IPS-15b (cell line): Measurements from ENCODE around the gene PRSS21.
A peak's percentile ranks its signal among the peaks of the same experiment; 100 is the strongest.

Experiments
- H3K27me3 ChIP-seq: one replicate; pipeline ENCODE4 v1.6.1; 2013; ENCODE audit warnings: low read length; ENCODE audit not compliant: control insufficient read depth, insufficient read depth
- H3K36me3 ChIP-seq: one replicate; pipeline ENCODE4 v1.6.1; 2013; ENCODE audit warnings: low read length; ENCODE audit not compliant: control insufficient read depth, insufficient read depth
- H3K4me1 ChIP-seq: one replicate; pipeline ENCODE4 v1.6.1; 2013; ENCODE audit warnings: mild to moderate bottlenecking, low read length; ENCODE audit not compliant: control insufficient read depth, insufficient read depth
- H3K4me3 ChIP-seq: one replicate; pipeline ENCODE4 v1.5.1; 2013; ENCODE audit warnings: low read depth, low read length
- H3K9ac ChIP-seq: one replicate; pipeline ENCODE4 v1.6.1; 2013; ENCODE audit warnings: low read depth, mild to moderate bottlenecking, low read length
- H3K9me3 ChIP-seq: one replicate; pipeline ENCODE4 v1.6.1; 2013; ENCODE audit warnings: mild to moderate bottlenecking, low read length; ENCODE audit not compliant: control insufficient read depth, insufficient read depth

Gene PRSS21

GRCh38 chr16:2856686-2857450, 39.8 kb downstream of the PRSS21 start:
- Histone ChIP-seq H3K4me1 (no peaks in the 10 kb centered on the region), H3K9ac (peak overlapping the region; percentile 65), H3K36me3 (peaks cover 4% of the 10 kb centered on the region), H3K9me3 (peaks cover 5% of the 10 kb centered on the region), H3K4me3 (peak overlapping the region; percentile 88), H3K27me3 (peaks cover 2% of the 10 kb centered on the region)

GRCh38 chr16:2857451-2858244, 40.6 kb downstream of the PRSS21 start, which contains the start of gene PRSS22:
PRSS22 (minus strand) TSS chr16:2858170; CDS start chr16:2858104, 66 bp downstream.
- Histone ChIP-seq H3K9ac (peak within 1 kb of the TSS; percentile 65), H3K27me3 (peaks cover 2% of the 10 kb centered on the region), H3K4me3 (peak within 1 kb of the TSS; percentile 88), H3K9me3 (peaks cover 5% of the 10 kb centered on the region), H3K36me3 (peaks cover 4% of the 10 kb centered on the region), H3K4me1 (no peaks in the 10 kb centered on the region)

DNA sequence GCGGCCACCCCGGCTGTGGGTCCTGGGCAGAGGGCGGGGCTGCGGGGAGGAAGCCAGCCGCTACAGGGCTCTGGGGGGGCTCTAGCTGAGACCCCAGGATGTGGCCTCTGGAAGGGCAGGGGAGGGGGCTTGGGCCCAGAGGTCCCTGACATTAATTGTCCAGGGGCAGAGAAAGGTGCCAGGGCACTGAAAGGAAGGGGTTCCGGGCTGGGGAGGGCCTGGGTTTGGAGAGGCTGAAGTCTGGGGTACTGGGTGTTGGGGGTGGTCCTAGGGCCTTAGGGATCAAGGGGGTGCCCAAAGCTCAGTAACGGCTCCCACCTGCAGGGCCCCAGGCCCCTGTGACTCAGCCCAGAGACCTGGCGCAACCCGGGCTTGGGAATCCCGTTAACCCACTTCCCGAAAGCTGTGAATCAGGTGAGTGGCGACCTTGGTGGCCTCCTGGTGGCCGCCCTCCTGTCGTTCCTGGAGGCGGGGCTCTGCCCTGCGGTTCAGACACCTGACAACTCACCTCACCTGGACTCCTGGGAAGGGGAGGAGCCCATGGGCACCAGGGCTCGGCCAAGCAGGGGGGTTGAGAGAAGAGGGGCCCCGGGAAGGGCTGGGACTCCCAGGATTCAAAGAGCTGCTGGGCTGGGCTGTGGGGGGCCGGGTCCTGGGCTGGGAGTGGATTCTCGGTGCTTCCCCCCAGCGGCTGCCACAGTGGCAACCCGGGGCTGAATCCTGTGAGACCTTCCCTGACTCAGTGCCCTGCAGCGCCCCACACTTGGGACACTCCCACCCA, 41.4 kb downstream of the PRSS21 start:
- H3K36me3 ChIP-seq, result peaks cover 4% of the 10 kb centered on the region
- peaks cover 2% of the 10 kb centered on the region for H3K27me3 ChIP-seq
- H3K9ac ChIP-seq, result peak overlapping the region; percentile 54
- H3K4me3 ChIP-seq, result peak overlapping the region; percentile 88
- H3K4me1 ChIP-seq, result no peaks in the 10 kb centered on the region
- H3K9me3 ChIP-seq, result peaks cover 5% of the 10 kb centered on the region

GRCh38 chr16:2859686-2860265, 42.7 kb downstream of the PRSS21 start:
- Histone ChIP-seq H3K27me3 (peaks cover 2% of the 10 kb centered on the region), H3K4me3 (no peak overlapping the region), H3K9me3 (no peaks in the 10 kb centered on the region), H3K9ac (no peak overlapping the region), H3K36me3 (peaks cover 4% of the 10 kb centered on the region), H3K4me1 (no peaks in the 10 kb centered on the region)

DNA sequence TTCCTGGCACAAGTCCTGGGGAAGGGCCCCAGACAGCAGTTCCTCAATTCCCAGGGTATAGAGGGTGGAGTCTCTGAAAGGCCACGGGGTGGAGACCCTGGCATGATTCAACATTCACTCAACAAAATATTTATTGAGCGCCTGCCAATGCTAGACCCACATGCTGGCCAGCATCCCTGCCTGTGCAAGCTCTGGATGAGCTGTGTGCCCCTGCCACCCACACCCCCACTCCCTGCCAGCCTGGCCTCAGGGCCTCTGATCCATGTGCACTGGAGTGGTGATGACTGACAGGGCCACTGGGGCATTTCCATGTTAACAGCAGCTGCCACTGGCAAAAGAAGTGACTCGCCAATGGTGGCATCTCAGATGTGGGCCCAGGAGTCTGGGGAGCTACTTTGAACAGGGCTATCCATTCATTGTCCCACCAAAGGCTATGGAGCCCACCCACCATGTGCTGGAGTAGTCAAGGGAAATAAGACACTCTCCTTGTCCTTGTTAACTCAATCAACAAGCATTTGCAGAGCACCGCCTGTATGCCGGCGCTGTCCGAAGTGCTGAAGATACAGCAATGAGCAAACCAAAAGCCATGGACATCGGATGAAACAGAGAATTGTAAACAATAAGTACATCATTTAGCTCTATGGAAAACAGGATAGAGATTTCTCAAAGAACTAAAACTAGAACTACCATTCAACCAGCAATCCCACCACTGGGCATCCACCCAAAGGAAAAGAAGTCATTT, 44.0 kb downstream of the PRSS21 start:
- H3K4me3 ChIP-seq, result no peak overlapping the region
- H3K9ac ChIP-seq, result no peak overlapping the region
- H3K4me1 ChIP-seq, result no peaks in the 10 kb centered on the region
- no peaks in the 10 kb centered on the region for H3K9me3 ChIP-seq
- no peaks in the 10 kb centered on the region for H3K36me3 ChIP-seq
- peaks cover 12% of the 10 kb centered on the region for H3K27me3 ChIP-seq

GRCh38 chr16:2865651-2866050, 48.6 kb downstream of the PRSS21 start:
- no peak overlapping the region for H3K4me3 ChIP-seq
- H3K4me1 ChIP-seq, result no peaks in the 10 kb centered on the region
- H3K36me3 ChIP-seq, result no peaks in the 10 kb centered on the region
- H3K9me3 ChIP-seq, result no peaks in the 10 kb centered on the region
- H3K9ac ChIP-seq, result no peak overlapping the region
- H3K27me3 ChIP-seq, result peaks cover 20% of the 10 kb centered on the region

GRCh38 chr16:2866431-2866830, 49.4 kb downstream of the PRSS21 start:
- Histone ChIP-seq H3K27me3 (peaks cover 22% of the 10 kb centered on the region), H3K4me1 (no peaks in the 10 kb centered on the region), H3K4me3 (no peak overlapping the region), H3K9me3 (no peaks in the 10 kb centered on the region), H3K9ac (no peak overlapping the region), H3K36me3 (no peaks in the 10 kb centered on the region)

GRCh38 chr16:2867661-2867986, 50.6 kb downstream of the PRSS21 start:
- Histone ChIP-seq H3K36me3 (no peaks in the 10 kb centered on the region), H3K9me3 (no peaks in the 10 kb centered on the region), H3K4me1 (no peaks in the 10 kb centered on the region), H3K27me3 (peaks cover 22% of the 10 kb centered on the region), H3K9ac (peak overlapping the region; percentile 76), H3K4me3 (peak overlapping the region; percentile 87)

GRCh38 chr16:2867987-2868789, 51.2 kb downstream of the PRSS21 start:
- no peaks in the 10 kb centered on the region for H3K4me1 ChIP-seq
- no peaks in the 10 kb centered on the region for H3K9me3 ChIP-seq
- H3K4me3 ChIP-seq, result peak overlapping the region; percentile 87
- no peaks in the 10 kb centered on the region for H3K36me3 ChIP-seq
- peak overlapping the region; percentile 76 for H3K9ac ChIP-seq
- H3K27me3 ChIP-seq, result peaks cover 22% of the 10 kb centered on the region
